Heart right ventricle (tissue), 16 donors: ENCODE measurements around the gene NELFB. TPM values are rescaled to one million over a fixed set of nuclear protein-coding genes. Genes with fewer than 3 reads are reported as not detected.

ENCODE experiments used
- ATAC-seq, 8 donors: fragments of 200-7000 bp; cut with Tn5 transposase; one replicate each; pipeline ENCODE4 v1.9.1; 2020; ENCODE audit warnings: mild to moderate bottlenecking in 8 of 8, moderate library complexity in 8 of 8, moderate number of reproducible peaks in 1 of 8
- DNase-seq, 2 donors: peaks; one replicate each; pipeline ENCODE4 v3.0.0-alpha.2; 2020
- H3K27ac ChIP-seq, 10 donors: fragments of 200-600 bp; sonication (generic) in 2 of 10; one replicate each; pipeline versions ENCODE4 v1.5.0 to v1.8.0; 2020 to 2022; ENCODE audit warnings: mild to moderate bottlenecking in 3 of 10
- H3K27me3 ChIP-seq, 7 donors: fragments of 200-600 bp; one replicate each; pipeline ENCODE4 v1.8.0; 2021 to 2022; ENCODE audit warnings: mild to moderate bottlenecking in 2 of 7
- H3K36me3 ChIP-seq, 9 donors: fragments of 200-600 bp; sonication (generic) in 1 of 9; one replicate each; pipeline versions ENCODE4 v1.5.0 to v1.8.0; 2020 to 2022; ENCODE audit warnings: mild to moderate bottlenecking in 2 of 9
- H3K4me1 ChIP-seq, 9 donors: fragments of 200-600 bp; sonication (generic) in 1 of 9; one replicate each; pipeline versions ENCODE4 v1.5.0 to v1.8.0; 2020 to 2022; ENCODE audit warnings: mild to moderate bottlenecking in 4 of 9
- H3K4me3 ChIP-seq, 10 donors: fragments of 200-600 bp; sonication (generic) in 2 of 10; one replicate each; pipeline versions ENCODE4 v1.5.0 to v1.8.0; 2020 to 2022; ENCODE audit warnings: mild to moderate bottlenecking in 7 of 10, moderate library complexity in 2 of 10
- H3K9me3 ChIP-seq, 11 donors: fragments of 200-600 bp in 10 of 11; sonication (generic) in 2 of 11; one replicate each; pipeline versions ENCODE4 v1.5.0 to v1.8.0; 2013 to 2022; ENCODE audit warnings: mild to moderate bottlenecking in 2 of 11, control low read depth in 1 of 11, moderate library complexity in 1 of 11
- CTCF ChIP-seq, 9 donors: fragments of 200-600 bp; sonication (generic) in 2 of 9; IDR thresholded peaks; one replicate each; pipeline versions ENCODE4 v1.5.0 to v1.8.0; 2021 to 2022; ENCODE audit warnings: antibody characterized with exemption in 9 of 9, mild to moderate bottlenecking in 5 of 9, moderate library complexity in 1 of 9
- WGBS, 2 donors: extraction: QIAGEN DNeasy Blood & Tissue Kit; methylation state at CpG; one replicate each; pipeline ENCODE4 v1.1.7; 2013; ENCODE audit warnings: inconsistent platforms in 1 of 2; 5-methylcytosine and 5-hydroxymethylcytosine counted together
- intact Hi-C, 10 donors: fragments of 100-400 bp; cut with DNase I; formaldehyde crosslinking; loops; one replicate each; pipeline versions ENCODE4 v1.11.1 to v1.14.2; 2022
- polyA plus RNA-seq, 2 donors: library from polyadenylated mRNA; stranded (reverse); fragments of 200-250 nt; gene quantifications; one replicate each; pipeline ENCODE4 v1.2.3, GENCODE V29; 2013
- total RNA-seq, 10 donors: library from RNA; stranded (reverse); fragmentation: NEBNext Ultra II Directional in 3 of 10; extraction: Animal tissue kit (Norgen Biotek cat#: 25700) in 3 of 10; gene quantifications; one replicate each; pipeline versions ENCODE4 v1.2.1 to v1.2.4, GENCODE V29; 2021 to 2023
- donor health status: Arrhythmogenic right ventricular cardiomyopathy.
- donor health status: ischemic (EF 13 %, LVEDD 7.1; RV severe dilation, severe dysfunction).
- donor health status: healthy with polysubstance abuse.
- donor health status: DM: no; HTN: yes; CAD: no.
- donor health status: DM: no; HTN: no; CAD: no.
- donor health status: ischemic (EF 25% LVEDD 6.9; RV normal size, moderate dysfunction).
- donor health status: ischemic (EF 25% LVEDD 5.7; RV mildly dilated, moderate dysfunction).
- donor health status: healthy.
- donor health status: DM: yes; HTN: yes; CAD: no.
- donor health status: Ischemic cardiomyopathy.
- donor health status: ischemic (EF 35%, LVEDD 5.7; RV mildly dilated, moderate dysfunction).
- donor health status: nonischemic (EF 11% LVEDD 7.7; RV severe dilation, severe dysfunction).
- donor health status: DM: yes; HTN: yes; CAD: no.
- donor health status: PGD.
- donor health status: ischemic (EF 29% LVEDD 5.4; RV normal size, mild dysfunction).
- donor health status: nonischemic (EF 23%, LVEDD 6.1; RV moderate dilation, normal function).

NELFB gene
- total and polyA plus RNA-seq, 12 donors = 31.5 to 52.9 (median 39.2) TPM

DNA sequence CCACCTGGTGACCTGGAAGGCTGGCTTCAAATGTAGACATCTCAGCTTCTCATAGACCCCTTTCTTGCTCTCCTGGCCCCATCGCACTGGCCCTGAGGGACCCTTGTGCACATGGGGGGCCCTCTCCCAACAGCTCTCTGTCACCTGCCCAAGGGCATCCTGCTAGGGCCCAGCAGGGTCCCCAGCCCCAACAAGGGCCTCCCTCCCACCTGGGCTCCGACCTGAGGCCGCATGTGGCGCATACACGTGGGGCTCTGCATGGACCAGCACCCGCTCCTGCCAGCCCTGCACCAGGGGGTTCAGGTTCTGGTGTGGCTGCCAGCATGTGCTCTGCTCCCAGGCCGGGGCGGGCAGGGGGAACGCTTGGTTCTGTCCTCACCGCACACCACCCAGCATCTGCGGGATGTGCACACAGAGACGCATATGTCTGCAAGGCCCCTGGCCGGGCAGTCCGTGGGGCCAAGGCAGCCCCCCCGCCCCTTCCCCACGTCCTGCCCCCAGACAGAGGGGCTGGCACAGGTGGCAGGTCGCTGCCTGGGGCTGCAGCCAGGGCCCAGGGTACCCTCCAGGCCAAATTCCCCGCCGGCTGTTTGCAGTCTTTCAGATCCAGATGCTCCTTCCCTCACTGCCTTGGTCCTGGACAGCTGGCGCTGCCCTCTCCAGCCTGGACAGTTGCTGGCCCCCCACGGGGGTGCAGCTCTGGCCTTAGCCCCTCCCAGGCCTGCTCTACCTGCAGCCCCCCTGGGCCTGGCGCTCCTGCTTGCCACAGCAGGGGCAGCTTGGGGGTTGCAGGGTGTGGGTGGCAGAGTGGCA is 64.8 kb downstream of the NELFB start:
- Histone ChIP-seq H3K4me1 (peaks cover 28 to 69% (median 59%) of the 10 kb centered on the region in 9 donors), H3K4me3 (no peak overlapping the region), H3K27me3 (peaks cover 0 to 25% (median 12%) of the 10 kb centered on the region in 7 donors), H3K9me3 (no peaks in the 10 kb centered on the region), H3K36me3 (no peaks in the 10 kb centered on the region), H3K27ac (peak overlapping the region in 9 of 10 donors; percentile 36 to 91 (median 86))
- DNase-seq (peak in 1 of 2 donors; percentile 24), ATAC-seq (no peak)
- TF ChIP-seq CTCF (IDR thresholded peaks at IDR 0.05) = no peak
- intact Hi-C loops = no loop called here
- 90 to 91% methylated on average over 20 to 22 of the region's 22 CpGs for WGBS, 2 donors

- peak overlapping the region in 9 of 10 donors; percentile 47 to 90 (median 74) for H3K27ac ChIP-seq
- 52 to 62% methylated on average over 23 to 24 of the region's 24 CpGs for WGBS, 2 donors
- peaks cover 0 to 16% (median 12%) of the 10 kb centered on the region in 7 donors for H3K27me3 ChIP-seq
- peaks cover 22 to 61% (median 50%) of the 10 kb centered on the region in 9 donors for H3K4me1 ChIP-seq
- intact Hi-C loops = no loop called here
- ATAC-seq (peak in 7 of 8 donors; percentile 5 to 54 (median 28)), DNase-seq (peak in 1 of 2 donors; percentile 37)
- peak overlapping the region in 4 of 10 donors; percentile 2 to 17 (median 11) for H3K4me3 ChIP-seq
- no peak for TF ChIP-seq CTCF (IDR thresholded peaks at IDR 0.05)
- no peaks in the 10 kb centered on the region for H3K36me3 ChIP-seq
- no peaks in the 10 kb centered on the region for H3K9me3 ChIP-seq
Observed at GRCh38 chr9:137320555-137321384, 65.6 kb downstream of the NELFB start.

DNA sequence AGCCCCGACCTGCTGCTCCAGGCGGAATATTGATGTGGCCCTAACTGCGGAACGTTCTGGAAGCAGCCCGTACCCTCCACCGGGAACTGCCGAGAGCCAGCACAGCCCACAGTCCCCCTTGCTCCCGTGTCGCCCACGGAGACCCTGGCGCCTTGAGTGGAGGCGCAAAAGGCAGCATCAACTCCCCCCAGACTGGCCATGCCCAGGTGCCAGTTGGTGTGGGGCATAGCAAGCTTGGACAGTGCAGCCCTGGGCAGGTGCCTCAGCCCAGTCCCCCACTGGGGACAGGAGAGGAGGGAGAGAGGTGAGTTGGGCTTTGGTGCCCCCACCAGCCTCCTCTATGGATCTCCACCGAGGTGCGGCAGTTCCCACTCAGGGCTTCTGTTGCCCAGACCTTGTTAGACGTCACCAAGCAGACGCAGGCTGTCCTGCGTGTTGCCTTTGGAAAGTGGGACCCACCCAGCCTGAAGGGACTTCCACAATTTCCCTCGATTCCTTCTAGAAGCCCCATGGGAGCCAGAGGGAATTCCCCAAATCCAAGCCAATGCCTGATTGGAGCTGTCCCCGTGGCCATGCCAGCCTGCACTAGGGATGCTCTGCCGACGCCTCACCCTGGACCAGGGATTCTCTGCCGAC is 66.7 kb downstream of the NELFB start:
- Histone ChIP-seq H3K9me3 (no peaks in the 10 kb centered on the region), H3K4me3 (no peak overlapping the region), H3K36me3 (no peaks in the 10 kb centered on the region), H3K27ac (peak overlapping the region in 4 of 10 donors; percentile 64 to 90 (median 88)), H3K4me1 (peaks cover 21 to 52% (median 41%) of the 10 kb centered on the region in 9 donors), H3K27me3 (peaks cover 0 to 7% (median 4%) of the 10 kb centered on the region in 7 donors)
- DNase-seq (no peak), ATAC-seq (no peak)
- WGBS, 2 donors = 86 to 89% methylated on average over 22 of the region's 22 CpGs
- intact Hi-C loops = no loop called here
- TF ChIP-seq CTCF (IDR thresholded peaks at IDR 0.05) = no peak

Other genes starting within 250 kb of the NELFB start
- gene ABCA2, start 227.1 kb upstream of the NELFB start, total RNA-seq = 10 to 100 TPM; 23.6 to 42.6 (median 28.1) TPM
- 10 to 100 TPM; 16.0 to 46.7 TPM for gene ABCA2, start 227.1 kb upstream of the NELFB start, polyA plus RNA-seq
- under 1 TPM in 5 of 10 donors, not detected in 5; 0.13 to 0.30 (median 0.15) TPM for gene FUT7, start 223.2 kb upstream of the NELFB start, total RNA-seq
- under 1 TPM; 0.07 to 0.15 TPM for gene FUT7, start 223.2 kb upstream of the NELFB start, polyA plus RNA-seq
- gene NPDC1, start 209.2 kb upstream of the NELFB start, total RNA-seq = 10 to 100 TPM; 29.1 to 74.3 (median 52.6) TPM
- 100 to 1,000 TPM in 1 of 2 donors, 10 to 100 TPM in 1; 74.2 to 153 TPM for gene NPDC1, start 209.2 kb upstream of the NELFB start, polyA plus RNA-seq
- 1 to 10 TPM in 8 of 10 donors, under 1 TPM in 2; 0.32 to 2.5 (median 1.6) TPM for gene ENTPD2, start 201.3 kb upstream of the NELFB start, total RNA-seq
- gene ENTPD2, start 201.3 kb upstream of the NELFB start, polyA plus RNA-seq = 1 to 10 TPM in 1 of 2 donors, under 1 TPM in 1; 0.96 to 3.3 TPM
- 1 to 10 TPM in 1 of 10 donors, under 1 TPM in 8, not detected in 1; 0.06 to 1.1 (median 0.11) TPM for gene SAPCD2, start 184.8 kb upstream of the NELFB start, total RNA-seq
- under 1 TPM; 0.15 to 0.23 TPM for gene SAPCD2, start 184.8 kb upstream of the NELFB start, polyA plus RNA-seq
- gene UAP1L1, start 177.8 kb upstream of the NELFB start, total RNA-seq = 10 to 100 TPM in 4 of 10 donors, 1 to 10 TPM in 6; 6.0 to 16.5 (median 8.5) TPM
- gene UAP1L1, start 177.8 kb upstream of the NELFB start, polyA plus RNA-seq = 10 to 100 TPM in 1 of 2 donors, 1 to 10 TPM in 1; 3.4 to 24.3 TPM
- gene MAN1B1, start 168.3 kb upstream of the NELFB start, total RNA-seq = 10 to 100 TPM; 16.9 to 27.7 (median 20.9) TPM
- gene MAN1B1, start 168.3 kb upstream of the NELFB start, polyA plus RNA-seq = 10 to 100 TPM; 25.5 to 71.4 TPM
- 100 to 1,000 TPM in 7 of 10 donors, 10 to 100 TPM in 3; 91.4 to 167 (median 118) TPM for gene DPP7, start 140.6 kb upstream of the NELFB start, total RNA-seq
- 100 to 1,000 TPM; 152 to 677 TPM for gene DPP7, start 140.6 kb upstream of the NELFB start, polyA plus RNA-seq
- not detected for gene GRIN1, start 116.2 kb upstream of the NELFB start, total RNA-seq
- not detected for gene GRIN1, start 116.2 kb upstream of the NELFB start, polyA plus RNA-seq
- gene LRRC26, start 85.3 kb upstream of the NELFB start, total RNA-seq = not detected
- gene LRRC26, start 85.3 kb upstream of the NELFB start, polyA plus RNA-seq = not detected
- not detected for gene TMEM210, start 83.3 kb upstream of the NELFB start, total RNA-seq
- gene TMEM210, start 83.3 kb upstream of the NELFB start, polyA plus RNA-seq = not detected
- gene ANAPC2, start 66.8 kb upstream of the NELFB start, total RNA-seq = 10 to 100 TPM; 24.6 to 44.8 (median 27.7) TPM
- gene ANAPC2, start 66.8 kb upstream of the NELFB start, polyA plus RNA-seq = 10 to 100 TPM; 23.7 to 69.6 TPM
- 10 to 100 TPM; 47.3 to 73.5 (median 56.7) TPM for gene SSNA1, start 66.7 kb upstream of the NELFB start, total RNA-seq
- 100 to 1,000 TPM; 146 to 168 TPM for gene SSNA1, start 66.7 kb upstream of the NELFB start, polyA plus RNA-seq
- gene TPRN, start 54.6 kb upstream of the NELFB start, total RNA-seq = 10 to 100 TPM; 10.2 to 31.5 (median 21.7) TPM
- 10 to 100 TPM; 12.0 to 14.5 TPM for gene TPRN, start 54.6 kb upstream of the NELFB start, polyA plus RNA-seq
- 10 to 100 TPM; 36.4 to 46.2 (median 41.7) TPM for gene TMEM203, start 49.7 kb upstream of the NELFB start, total RNA-seq
- gene TMEM203, start 49.7 kb upstream of the NELFB start, polyA plus RNA-seq = 10 to 100 TPM; 39.4 to 51.2 TPM
- gene NDOR1, start 49.6 kb upstream of the NELFB start, total RNA-seq = 10 to 100 TPM in 1 of 10 donors, 1 to 10 TPM in 9; 4.6 to 10.1 (median 5.4) TPM
- gene NDOR1, start 49.6 kb upstream of the NELFB start, polyA plus RNA-seq = 10 to 100 TPM in 1 of 2 donors, 1 to 10 TPM in 1; 6.5 to 10.6 TPM
- gene RNF208, start 33.1 kb upstream of the NELFB start, total RNA-seq = 10 to 100 TPM; 20.7 to 34.5 (median 24.1) TPM
- 10 to 100 TPM; 14.2 to 83.8 TPM for gene RNF208, start 33.1 kb upstream of the NELFB start, polyA plus RNA-seq
- gene CYSRT1, start 30.2 kb upstream of the NELFB start, total RNA-seq = under 1 TPM in 6 of 10 donors, not detected in 4; 0.21 to 0.71 (median 0.37) TPM
- gene CYSRT1, start 30.2 kb upstream of the NELFB start, polyA plus RNA-seq = under 1 TPM; 0.19 to 0.59 TPM
- under 1 TPM in 1 of 10 donors, not detected in 9; 0.14 TPM for gene RNF224, start 27.8 kb upstream of the NELFB start, total RNA-seq
- not detected for gene RNF224, start 27.8 kb upstream of the NELFB start, polyA plus RNA-seq
- not detected for gene SLC34A3, start 24.4 kb upstream of the NELFB start, total RNA-seq
- gene SLC34A3, start 24.4 kb upstream of the NELFB start, polyA plus RNA-seq = not detected
- gene TUBB4B, start 14.0 kb upstream of the NELFB start, total RNA-seq = 100 to 1,000 TPM; 211 to 495 (median 330) TPM
- gene TUBB4B, start 14.0 kb upstream of the NELFB start, polyA plus RNA-seq = 100 to 1,000 TPM; 522 to 992 TPM
- under 1 TPM in 3 of 10 donors, not detected in 7; 0.24 to 0.32 (median 0.32) TPM for gene STPG3, start 4.0 kb upstream of the NELFB start, total RNA-seq
- under 1 TPM in 1 of 2 donors, not detected in 1; 0.44 TPM for gene STPG3, start 4.0 kb upstream of the NELFB start, polyA plus RNA-seq
- 10 to 100 TPM; 15.2 to 21.5 (median 16.8) TPM for gene TOR4A, start 22.4 kb downstream of the NELFB start, total RNA-seq
- gene TOR4A, start 22.4 kb downstream of the NELFB start, polyA plus RNA-seq = 10 to 100 TPM in 1 of 2 donors, 1 to 10 TPM in 1; 4.7 to 11.5 TPM
- 10 to 100 TPM in 7 of 10 donors, 1 to 10 TPM in 3; 2.6 to 20.8 (median 11.7) TPM for gene NRARP, start 46.9 kb downstream of the NELFB start, total RNA-seq
- 1 to 10 TPM; 2.0 to 5.4 TPM for gene NRARP, start 46.9 kb downstream of the NELFB start, polyA plus RNA-seq
- 10 to 100 TPM in 3 of 10 donors, 1 to 10 TPM in 7; 7.8 to 14.0 (median 9.2) TPM for gene EXD3, start 167.8 kb downstream of the NELFB start, total RNA-seq
- gene EXD3, start 167.8 kb downstream of the NELFB start, polyA plus RNA-seq = 10 to 100 TPM in 1 of 2 donors, 1 to 10 TPM in 1; 5.8 to 33.0 TPM
- gene NOXA1, start 168.1 kb downstream of the NELFB start, total RNA-seq = 1 to 10 TPM; 2.5 to 5.3 (median 3.0) TPM
- gene NOXA1, start 168.1 kb downstream of the NELFB start, polyA plus RNA-seq = 10 to 100 TPM in 1 of 2 donors, under 1 TPM in 1; 0.62 to 10.6 TPM
- not detected for gene ENTPD8, start 186.0 kb downstream of the NELFB start, total RNA-seq
- gene ENTPD8, start 186.0 kb downstream of the NELFB start, polyA plus RNA-seq = under 1 TPM; 0.03 to 0.15 TPM
- gene NSMF, start 204.0 kb downstream of the NELFB start, total RNA-seq = 10 to 100 TPM in 4 of 10 donors, 1 to 10 TPM in 6; 5.3 to 17.0 (median 9.0) TPM
- gene NSMF, start 204.0 kb downstream of the NELFB start, polyA plus RNA-seq = 10 to 100 TPM; 18.3 to 29.3 TPM